Panc1 (cell line): Measurements from ENCODE around the gene FCHSD1.

Source experiments
- SIN3A ChIP-seq: IDR thresholded peaks from 2 replicates; pipeline ENCODE4 v1.6.1; 2012; ENCODE audit warnings: low read depth, mild to moderate bottlenecking, low read length, moderate library complexity, borderline replicate concordance; ENCODE audit not compliant: insufficient read depth
- TF ChIP-seq, protein P1 (sequence below): fragments of 450-650 bp; IDR thresholded peaks from 2 replicates; pipeline ENCODE4 v1.5.1; 2017; ENCODE audit warnings: mild to moderate bottlenecking

DNA sequence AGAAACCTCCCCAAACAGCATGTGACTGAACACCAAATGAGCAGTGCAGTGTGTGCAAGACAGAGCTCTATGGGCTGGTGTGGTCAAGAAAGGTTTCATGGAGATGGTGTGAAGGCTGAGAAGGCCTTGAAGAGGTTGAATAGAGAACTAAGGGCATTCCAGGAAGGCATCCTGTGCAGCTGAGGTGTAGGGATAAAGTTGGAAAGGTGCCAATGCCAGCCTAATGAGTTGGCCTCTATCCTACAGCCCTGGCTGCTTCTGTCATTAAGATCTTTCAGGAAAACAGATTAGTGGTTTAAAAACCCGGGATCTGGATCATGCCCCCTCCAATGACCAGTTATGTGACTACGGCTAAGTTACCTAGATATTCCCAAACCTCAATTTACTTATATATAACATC, 18.6 kb downstream of the FCHSD1 start:
- TF ChIP-seq, protein P1, sequence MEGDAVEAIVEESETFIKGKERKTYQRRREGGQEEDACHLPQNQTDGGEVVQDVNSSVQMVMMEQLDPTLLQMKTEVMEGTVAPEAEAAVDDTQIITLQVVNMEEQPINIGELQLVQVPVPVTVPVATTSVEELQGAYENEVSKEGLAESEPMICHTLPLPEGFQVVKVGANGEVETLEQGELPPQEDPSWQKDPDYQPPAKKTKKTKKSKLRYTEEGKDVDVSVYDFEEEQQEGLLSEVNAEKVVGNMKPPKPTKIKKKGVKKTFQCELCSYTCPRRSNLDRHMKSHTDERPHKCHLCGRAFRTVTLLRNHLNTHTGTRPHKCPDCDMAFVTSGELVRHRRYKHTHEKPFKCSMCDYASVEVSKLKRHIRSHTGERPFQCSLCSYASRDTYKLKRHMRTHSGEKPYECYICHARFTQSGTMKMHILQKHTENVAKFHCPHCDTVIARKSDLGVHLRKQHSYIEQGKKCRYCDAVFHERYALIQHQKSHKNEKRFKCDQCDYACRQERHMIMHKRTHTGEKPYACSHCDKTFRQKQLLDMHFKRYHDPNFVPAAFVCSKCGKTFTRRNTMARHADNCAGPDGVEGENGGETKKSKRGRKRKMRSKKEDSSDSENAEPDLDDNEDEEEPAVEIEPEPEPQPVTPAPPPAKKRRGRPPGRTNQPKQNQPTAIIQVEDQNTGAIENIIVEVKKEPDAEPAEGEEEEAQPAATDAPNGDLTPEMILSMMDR, result no peak
- TF ChIP-seq SIN3A, result no peak
